KMS-11 (cell line): ENCODE data around the gene HS3ST3A1.

Source experiments
- H2AFZ ChIP-seq: fragments of 200-600 bp; sonication (generic); 2 replicates; pipeline ENCODE4 v1.6.1; 2016; ENCODE audit warnings: antibody characterized with exemption, mixed run types, low read depth
- H3K27ac ChIP-seq: fragments of 200-600 bp; sonication (generic); 2 replicates; pipeline ENCODE4 v1.6.1; 2016; ENCODE audit warnings: mild to moderate bottlenecking, mixed run types
- H3K27me3 ChIP-seq: fragments of 200-600 bp; sonication (generic); 2 replicates; pipeline ENCODE4 v1.6.1; 2017; ENCODE audit warnings: mild to moderate bottlenecking, low read depth, mixed run types, moderate library complexity; ENCODE audit not compliant: insufficient read depth
- H3K36me3 ChIP-seq: fragments of 200-600 bp; sonication (generic); 2 replicates; pipeline ENCODE4 v1.6.1; 2017; ENCODE audit warnings: mild to moderate bottlenecking, mixed run types; ENCODE audit not compliant: insufficient read depth
- H3K4me1 ChIP-seq: fragments of 200-600 bp; sonication (generic); 2 replicates; pipeline ENCODE4 v1.6.1; 2016; ENCODE audit warnings: mild to moderate bottlenecking, low read depth, mixed run types; ENCODE audit not compliant: poor library complexity, severe bottlenecking
- H3K4me2 ChIP-seq: fragments of 200-600 bp; sonication (generic); 2 replicates; pipeline ENCODE4 v1.7.0; 2016; ENCODE audit warnings: mild to moderate bottlenecking, mixed run types
- H3K4me3 ChIP-seq: fragments of 200-600 bp; sonication (generic); IDR thresholded peaks from 2 replicates; pipeline ENCODE4 v1.6.1; 2017; ENCODE audit warnings: low read depth, low read length, mixed read lengths; ENCODE audit not compliant: insufficient read depth
- H3K79me2 ChIP-seq: fragments of 200-600 bp; sonication (generic); 2 replicates; pipeline ENCODE4 v1.6.1; 2016; ENCODE audit warnings: low read depth, mixed run types; ENCODE audit not compliant: insufficient read depth
- H3K9ac ChIP-seq: fragments of 200-600 bp; sonication (generic); 2 replicates; pipeline ENCODE4 v1.6.1; 2016; ENCODE audit warnings: mild to moderate bottlenecking, mixed run types
- H4K20me1 ChIP-seq: fragments of 200-600 bp; sonication (generic); 2 replicates; pipeline ENCODE4 v1.6.1; 2016; ENCODE audit warnings: mild to moderate bottlenecking, mixed run types; ENCODE audit not compliant: insufficient read depth
- TF ChIP-seq, protein P1 (sequence below): fragments of 200-600 bp; sonication (generic); conservative IDR thresholded peaks from 2 replicates; pipeline ENCODE4 v1.6.1; 2017; ENCODE audit warnings: low read depth, mild to moderate bottlenecking, antibody characterized with exemption, low read length, moderate library complexity, mixed read lengths

Gene HS3ST3A1

DNA sequence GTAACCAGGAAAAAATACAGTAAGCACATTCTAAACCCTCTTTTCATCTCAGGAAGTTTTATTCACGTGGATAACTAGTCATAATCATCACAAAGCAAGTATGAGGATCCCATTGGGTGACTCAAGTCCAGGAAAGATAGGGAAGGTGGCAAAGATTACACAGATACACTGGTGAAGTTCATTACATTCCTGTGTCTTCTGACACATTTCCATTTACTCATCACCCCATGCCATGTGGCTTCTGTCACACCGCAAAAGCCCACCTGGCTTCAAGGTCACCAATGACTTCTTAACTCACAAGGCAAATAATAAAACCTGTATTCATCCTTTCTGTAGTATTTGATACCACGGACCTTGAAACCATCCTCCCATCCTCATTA lies 17.0 kb downstream of the HS3ST3A1 start:
- no peak overlapping the region for H3K27ac ChIP-seq
- H3K4me1 ChIP-seq, result no peaks in the 10 kb centered on the region
- H3K79me2 ChIP-seq, result no peaks in the 10 kb centered on the region
- no peak overlapping the region for H2AFZ ChIP-seq
- TF ChIP-seq, protein P1, sequence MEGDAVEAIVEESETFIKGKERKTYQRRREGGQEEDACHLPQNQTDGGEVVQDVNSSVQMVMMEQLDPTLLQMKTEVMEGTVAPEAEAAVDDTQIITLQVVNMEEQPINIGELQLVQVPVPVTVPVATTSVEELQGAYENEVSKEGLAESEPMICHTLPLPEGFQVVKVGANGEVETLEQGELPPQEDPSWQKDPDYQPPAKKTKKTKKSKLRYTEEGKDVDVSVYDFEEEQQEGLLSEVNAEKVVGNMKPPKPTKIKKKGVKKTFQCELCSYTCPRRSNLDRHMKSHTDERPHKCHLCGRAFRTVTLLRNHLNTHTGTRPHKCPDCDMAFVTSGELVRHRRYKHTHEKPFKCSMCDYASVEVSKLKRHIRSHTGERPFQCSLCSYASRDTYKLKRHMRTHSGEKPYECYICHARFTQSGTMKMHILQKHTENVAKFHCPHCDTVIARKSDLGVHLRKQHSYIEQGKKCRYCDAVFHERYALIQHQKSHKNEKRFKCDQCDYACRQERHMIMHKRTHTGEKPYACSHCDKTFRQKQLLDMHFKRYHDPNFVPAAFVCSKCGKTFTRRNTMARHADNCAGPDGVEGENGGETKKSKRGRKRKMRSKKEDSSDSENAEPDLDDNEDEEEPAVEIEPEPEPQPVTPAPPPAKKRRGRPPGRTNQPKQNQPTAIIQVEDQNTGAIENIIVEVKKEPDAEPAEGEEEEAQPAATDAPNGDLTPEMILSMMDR, result no peak
- no peak overlapping the region for H3K9ac ChIP-seq
- H3K27me3 ChIP-seq, result no peaks in the 10 kb centered on the region
- no peaks in the 10 kb centered on the region for H4K20me1 ChIP-seq
- H3K36me3 ChIP-seq, result no peaks in the 10 kb centered on the region
- no peak overlapping the region for H3K4me2 ChIP-seq
- H3K4me3 ChIP-seq, result no peak overlapping the region

- H4K20me1 ChIP-seq, result no peaks in the 10 kb centered on the region
- H3K36me3 ChIP-seq, result no peaks in the 10 kb centered on the region
- TF ChIP-seq, protein P1, result no peak
- H3K4me2 ChIP-seq, result no peak overlapping the region
- no peaks in the 10 kb centered on the region for H3K4me1 ChIP-seq
- H3K27me3 ChIP-seq, result no peaks in the 10 kb centered on the region
- H2AFZ ChIP-seq, result no peak overlapping the region
- H3K27ac ChIP-seq, result no peak overlapping the region
- no peaks in the 10 kb centered on the region for H3K79me2 ChIP-seq
- no peak overlapping the region for H3K9ac ChIP-seq
- H3K4me3 ChIP-seq, result no peak overlapping the region
Measured at GRCh38 chr17:13583996-13584700, 17.6 kb downstream of the HS3ST3A1 start.

DNA sequence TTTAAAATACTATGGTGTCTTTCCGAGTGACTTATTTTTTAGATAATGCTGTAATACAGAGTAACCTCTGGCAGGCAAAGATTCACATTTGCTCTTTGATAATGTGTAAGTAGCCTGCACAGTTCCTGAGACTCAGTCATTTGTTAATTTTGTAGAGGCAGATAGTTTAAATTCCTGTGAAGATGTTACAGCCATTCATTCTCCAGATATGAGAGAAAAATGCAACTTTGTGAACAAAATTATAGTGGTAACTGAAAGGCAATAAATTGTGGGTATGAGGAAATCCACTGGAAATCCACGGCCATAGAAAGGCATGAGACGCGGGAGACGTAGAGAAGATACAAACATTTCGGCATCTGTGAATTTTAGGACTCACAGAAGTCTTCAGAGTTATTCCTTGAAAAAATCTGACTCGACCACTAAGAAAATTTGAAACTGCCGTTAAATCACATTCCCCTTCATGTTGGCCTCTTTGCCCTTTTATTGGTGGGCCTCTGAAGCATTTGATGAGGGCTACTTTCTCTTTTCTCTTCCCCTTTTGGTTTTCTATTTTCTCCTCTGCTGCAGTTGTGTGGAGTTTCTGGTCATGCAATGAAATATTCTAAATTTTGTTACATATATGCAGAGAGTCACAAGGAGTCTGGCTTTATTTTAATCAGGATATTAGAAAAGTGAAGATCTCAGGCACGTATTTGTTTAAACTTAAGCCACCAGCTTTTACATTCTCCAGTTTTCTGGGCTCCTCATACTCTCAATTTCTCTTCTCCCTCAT lies 18.8 kb downstream of the HS3ST3A1 start:
- Histone ChIP-seq H4K20me1 (no peaks in the 10 kb centered on the region), H3K79me2 (no peaks in the 10 kb centered on the region), H3K36me3 (no peaks in the 10 kb centered on the region), H3K4me2 (no peak overlapping the region), H3K4me3 (no peak overlapping the region), H3K9ac (no peak overlapping the region), H3K4me1 (no peaks in the 10 kb centered on the region), H3K27me3 (no peaks in the 10 kb centered on the region), H3K27ac (no peak overlapping the region), H2AFZ (no peak overlapping the region)
- TF ChIP-seq, protein P1, result no peak

DNA sequence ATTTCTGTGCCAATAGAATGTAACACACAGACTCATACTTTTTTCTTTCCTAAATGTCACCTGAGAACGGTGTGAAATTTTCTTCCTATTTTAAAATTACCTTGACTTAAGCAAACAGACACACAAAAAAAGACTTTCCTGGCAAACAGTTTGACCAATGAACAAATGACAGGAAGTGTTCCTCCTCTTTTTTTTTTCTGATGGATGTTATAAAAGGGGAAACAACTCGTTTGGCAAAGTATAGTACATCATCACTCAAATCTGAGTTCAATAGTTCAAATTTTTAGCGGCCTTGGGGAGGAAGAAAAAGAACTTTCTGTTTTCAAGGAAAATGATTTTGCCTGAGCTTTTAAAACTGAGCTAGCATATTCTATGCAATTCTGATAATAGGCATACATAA lies 19.8 kb downstream of the HS3ST3A1 start:
- Histone ChIP-seq H3K4me2 (no peak overlapping the region), H3K36me3 (no peaks in the 10 kb centered on the region), H3K27me3 (no peaks in the 10 kb centered on the region), H4K20me1 (no peaks in the 10 kb centered on the region), H3K9ac (no peak overlapping the region), H3K79me2 (no peaks in the 10 kb centered on the region), H2AFZ (no peak overlapping the region), H3K4me3 (no peak overlapping the region), H3K27ac (no peak overlapping the region), H3K4me1 (no peaks in the 10 kb centered on the region)
- TF ChIP-seq, protein P1, result no peak
